ENCODE results near the gene SCN9A.
"Not testable (repeated sequence)": the region's sequence is repeated elsewhere in the genome, so short reads cannot be mapped to it uniquely, and the experiment has no call there.

Gene SCN9A

DNA sequence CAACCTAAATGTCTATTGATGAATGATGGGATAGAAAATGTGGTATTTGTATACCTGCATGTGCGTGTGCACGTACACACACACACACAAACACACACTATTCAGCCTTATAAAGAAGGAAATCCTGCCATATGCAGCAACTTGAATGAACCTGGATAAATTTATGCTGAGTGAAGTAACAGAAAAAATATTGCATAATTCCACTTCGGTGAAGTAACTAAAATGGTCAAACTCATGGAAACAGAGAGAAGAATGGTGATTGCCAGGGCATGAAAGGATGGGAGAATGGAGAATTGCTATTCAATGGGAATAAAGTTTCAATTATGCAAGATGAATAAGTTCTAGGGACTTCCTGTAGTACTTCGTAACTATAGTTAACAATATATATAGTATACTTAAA, 152.4 kb downstream of the SCN9A start:
- no peak for DNase-seq (ENCODE audit: low read depth)
- no peak overlapping the region for H3K4me3 ChIP-seq (ENCODE audit: low read length)
- TF ChIP-seq, protein P1, sequence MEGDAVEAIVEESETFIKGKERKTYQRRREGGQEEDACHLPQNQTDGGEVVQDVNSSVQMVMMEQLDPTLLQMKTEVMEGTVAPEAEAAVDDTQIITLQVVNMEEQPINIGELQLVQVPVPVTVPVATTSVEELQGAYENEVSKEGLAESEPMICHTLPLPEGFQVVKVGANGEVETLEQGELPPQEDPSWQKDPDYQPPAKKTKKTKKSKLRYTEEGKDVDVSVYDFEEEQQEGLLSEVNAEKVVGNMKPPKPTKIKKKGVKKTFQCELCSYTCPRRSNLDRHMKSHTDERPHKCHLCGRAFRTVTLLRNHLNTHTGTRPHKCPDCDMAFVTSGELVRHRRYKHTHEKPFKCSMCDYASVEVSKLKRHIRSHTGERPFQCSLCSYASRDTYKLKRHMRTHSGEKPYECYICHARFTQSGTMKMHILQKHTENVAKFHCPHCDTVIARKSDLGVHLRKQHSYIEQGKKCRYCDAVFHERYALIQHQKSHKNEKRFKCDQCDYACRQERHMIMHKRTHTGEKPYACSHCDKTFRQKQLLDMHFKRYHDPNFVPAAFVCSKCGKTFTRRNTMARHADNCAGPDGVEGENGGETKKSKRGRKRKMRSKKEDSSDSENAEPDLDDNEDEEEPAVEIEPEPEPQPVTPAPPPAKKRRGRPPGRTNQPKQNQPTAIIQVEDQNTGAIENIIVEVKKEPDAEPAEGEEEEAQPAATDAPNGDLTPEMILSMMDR (conservative IDR thresholded peaks at IDR 0.05; ENCODE audit: low read depth, low read length), result no peak

DNA sequence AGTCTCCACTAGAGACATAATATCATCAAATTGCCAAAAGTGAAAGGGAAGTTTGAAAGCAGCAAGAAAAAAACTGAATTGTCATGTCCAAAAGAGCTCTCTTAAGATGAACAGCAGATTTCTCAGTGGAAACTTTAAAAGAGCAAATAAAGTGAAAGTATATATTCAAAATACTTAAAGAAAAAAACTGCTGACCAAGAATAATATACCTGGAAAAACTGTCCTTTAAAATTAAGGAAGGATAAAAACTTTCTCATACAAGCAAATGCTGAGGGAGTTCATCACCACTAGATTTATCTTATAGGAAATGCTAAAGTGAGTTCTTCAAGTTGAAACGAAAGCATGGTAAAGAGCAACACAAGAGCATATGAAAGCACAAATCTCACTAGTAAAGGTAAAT, 164.7 kb downstream of the SCN9A start:
- no peak overlapping the region for H3K4me3 ChIP-seq (ENCODE audit: low read length)
- TF ChIP-seq, protein P1 (conservative IDR thresholded peaks at IDR 0.05; ENCODE audit: low read depth, low read length), result no peak
- DNase-seq (ENCODE audit: low read depth), result no peak

DNA sequence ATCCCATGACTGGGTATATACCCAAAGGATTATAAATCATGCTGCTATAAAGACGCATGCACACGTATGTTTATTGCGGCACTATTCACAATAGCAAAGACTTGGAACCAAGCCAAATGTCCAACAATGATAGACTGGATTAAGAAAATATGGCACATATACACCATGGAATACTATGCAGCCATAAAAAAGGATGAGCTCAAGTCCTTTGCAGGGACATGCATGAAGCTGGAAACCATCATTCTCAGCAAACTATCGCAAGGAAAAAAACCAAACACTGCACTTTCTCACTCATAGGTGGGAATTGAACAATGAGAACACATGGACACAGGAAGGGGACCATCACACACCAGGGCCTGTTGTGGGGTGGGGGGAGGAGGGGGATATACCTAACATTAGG, 165.8 kb downstream of the SCN9A start:
- H3K4me3 ChIP-seq (ENCODE audit: low read length), result not testable (repeated sequence)

DNA sequence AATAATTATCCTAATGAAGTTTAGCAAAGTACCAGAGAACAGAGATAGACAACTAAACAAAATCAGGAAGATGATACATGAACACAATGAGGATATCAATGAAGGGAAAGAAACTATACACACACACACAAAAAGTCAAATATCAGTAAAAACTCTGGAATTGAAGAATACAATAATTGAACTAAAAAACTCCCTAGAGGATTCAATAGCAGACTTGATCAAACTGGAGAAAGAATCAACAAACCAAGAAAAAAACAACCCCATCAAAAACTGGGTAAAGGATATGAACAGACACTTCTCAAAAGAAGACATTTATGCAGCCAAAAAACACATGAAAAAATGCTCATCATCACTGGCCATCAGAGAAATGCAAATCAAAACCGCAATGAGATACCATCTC, 166.4 kb downstream of the SCN9A start:
- H3K4me3 ChIP-seq (ENCODE audit: low read length); DNase-seq (ENCODE audit: low read depth): not testable (repeated sequence)

More for the DNA sequence above, 165.8 kb downstream of the SCN9A start:
- not testable (repeated sequence) for DNase-seq (ENCODE audit: low read depth)

DNA sequence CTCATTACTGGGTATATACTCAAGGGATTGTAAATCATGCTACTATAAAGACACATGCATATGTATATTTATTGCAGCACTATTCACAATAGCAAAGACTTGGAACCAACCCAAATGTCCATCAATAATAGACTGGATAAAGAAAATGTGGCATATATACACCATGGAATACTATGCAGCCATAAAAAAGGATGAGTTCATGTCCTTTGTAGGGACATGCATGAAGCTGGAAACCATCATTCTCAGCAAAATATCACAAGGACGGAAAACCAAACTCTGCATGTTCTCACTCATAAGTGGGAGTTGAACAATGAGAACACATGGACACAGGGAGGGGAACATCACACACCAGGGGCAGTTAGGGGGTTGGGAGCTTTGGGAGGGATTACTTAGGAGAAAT, 169.6 kb downstream of the SCN9A start:
- DNase-seq (ENCODE audit: low read depth); H3K4me3 ChIP-seq (ENCODE audit: low read length): not testable (repeated sequence)

DNA sequence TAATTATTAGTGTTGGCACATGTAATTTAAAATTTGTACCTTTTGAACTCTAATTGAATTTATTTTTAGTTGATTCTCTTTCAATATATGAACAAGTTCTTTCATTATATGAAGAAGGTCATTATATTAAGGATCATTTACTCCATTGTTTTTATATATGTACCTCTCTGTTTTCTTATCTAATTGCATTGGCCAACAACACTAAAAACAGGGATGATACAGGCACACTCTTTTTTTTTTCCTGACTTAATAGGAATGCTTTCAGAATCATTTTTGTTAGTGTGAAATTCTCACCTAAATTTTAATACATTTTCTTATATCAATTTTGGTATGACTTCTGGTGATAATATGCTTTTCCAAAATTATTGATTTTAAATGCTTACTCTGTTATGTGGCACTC, 173.0 kb downstream of the SCN9A start:
- TF ChIP-seq, protein P1 (conservative IDR thresholded peaks at IDR 0.05; ENCODE audit: low read depth, low read length), result no peak
- DNase-seq (ENCODE audit: low read depth), result no peak
- H3K4me3 ChIP-seq (ENCODE audit: low read length), result no peak overlapping the region

DNA sequence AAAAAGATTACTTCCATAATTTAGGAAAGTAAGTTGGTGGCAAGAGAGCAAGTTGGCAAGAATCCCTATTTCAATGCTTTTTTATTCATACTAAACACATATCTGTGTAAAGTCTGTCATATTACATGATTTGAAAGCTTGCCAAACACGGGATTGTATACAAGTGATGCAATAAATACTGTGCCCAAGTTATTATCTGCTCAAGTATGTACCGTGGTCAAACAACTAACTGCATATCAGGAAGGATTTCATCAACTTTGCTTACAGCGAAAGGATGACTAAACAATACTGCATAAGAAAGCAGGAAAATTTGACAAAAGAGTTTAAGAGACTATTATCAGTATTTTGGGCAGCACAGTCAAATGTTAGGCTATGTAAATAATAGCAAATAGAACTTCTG, 178.3 kb downstream of the SCN9A start:
- no peak overlapping the region for H3K4me3 ChIP-seq (ENCODE audit: low read length)
- TF ChIP-seq, protein P1 (conservative IDR thresholded peaks at IDR 0.05; ENCODE audit: low read depth, low read length), result no peak
- DNase-seq (ENCODE audit: low read depth), result no peak

DNA sequence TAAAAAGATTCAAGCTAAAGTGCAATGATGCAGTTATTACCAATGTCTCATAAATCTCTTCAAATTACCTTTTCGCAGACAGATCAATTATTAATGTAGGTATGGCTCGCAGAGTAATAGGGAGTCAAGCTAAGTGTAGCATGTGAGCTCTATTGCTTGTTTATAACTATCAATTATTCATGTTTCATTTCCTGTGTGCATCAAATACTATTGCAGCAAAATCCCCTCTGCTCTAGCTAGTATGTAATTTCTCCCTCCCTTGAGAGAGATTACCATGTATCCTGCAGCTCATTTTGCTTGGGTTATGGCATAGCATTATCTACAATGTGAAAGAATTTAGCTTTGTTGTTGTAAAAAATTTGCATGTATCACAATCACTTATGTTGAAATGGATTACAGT, 182.3 kb downstream of the SCN9A start:
- H3K4me3 ChIP-seq (ENCODE audit: low read length), result no peak overlapping the region
- DNase-seq (ENCODE audit: low read depth), result no peak
- TF ChIP-seq, protein P1 (conservative IDR thresholded peaks at IDR 0.05; ENCODE audit: low read depth, low read length), result no peak

DNA sequence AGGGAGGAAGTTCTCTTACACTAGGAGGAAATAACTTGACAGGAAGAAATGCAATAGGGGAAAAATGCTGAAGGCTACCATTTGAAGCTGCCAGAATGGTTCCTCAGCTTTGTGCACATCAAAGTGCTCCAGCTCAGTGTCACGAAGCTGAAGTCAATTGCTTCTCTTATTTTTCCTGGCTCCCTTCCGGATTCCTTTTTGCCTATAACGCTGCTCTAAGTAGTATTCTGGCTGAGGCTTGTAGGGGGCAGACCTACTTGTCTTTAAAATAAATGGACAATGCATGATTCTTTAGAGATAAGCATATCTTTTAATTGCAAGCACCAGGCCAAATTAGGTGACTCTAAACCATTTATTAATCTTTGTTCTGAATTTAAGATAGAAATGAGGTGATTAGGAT, 187.7 kb downstream of the SCN9A start:
- H3K4me3 ChIP-seq (ENCODE audit: low read length), result no peak overlapping the region
- no peak for DNase-seq (ENCODE audit: low read depth)

More for the DNA sequence above, 187.7 kb downstream of the SCN9A start:
- TF ChIP-seq, protein P1 (conservative IDR thresholded peaks at IDR 0.05; ENCODE audit: low read depth, low read length), result no peak
